NT2/D1 (cell line): Measurements from ENCODE around the gene PAPPA2.

Source experiments
- SUZ12 ChIP-seq: IDR thresholded peaks from 2 replicates; pipeline ENCODE4 v1.6.1; 2011; ENCODE audit not compliant: insufficient read length, insufficient read depth; ENCODE audit errors: extremely low read depth
- YY1 ChIP-seq: IDR thresholded peaks from 2 replicates; pipeline ENCODE4 v1.6.1; 2011; ENCODE audit not compliant: insufficient read length, insufficient read depth
- ZNF274 ChIP-seq: IDR thresholded peaks from 2 replicates; pipeline ENCODE4 v1.6.1; 2011; ENCODE audit warnings: mild to moderate bottlenecking, low read depth, low read length

DNA sequence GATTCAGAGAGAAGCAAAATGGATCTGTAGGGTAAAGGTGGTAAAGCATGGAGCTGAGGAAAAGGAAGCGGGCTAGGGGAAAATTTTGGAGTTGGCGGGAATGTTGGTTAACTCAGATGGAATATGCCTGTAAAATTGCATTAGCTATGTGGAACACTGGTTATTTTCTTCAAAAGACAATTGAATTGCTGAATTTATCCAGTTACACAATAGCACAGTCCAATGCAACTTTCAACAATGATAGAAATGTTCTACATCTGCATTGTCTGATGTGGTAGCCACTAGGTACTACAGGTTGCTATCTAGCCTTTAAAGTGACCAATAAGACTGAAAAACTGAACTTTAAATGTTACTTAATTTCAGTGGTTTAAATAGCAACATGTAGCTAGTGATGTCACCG, 386.3 kb downstream of the PAPPA2 start:
- TF ChIP-seq SUZ12 (no peak), YY1 (no peak), ZNF274 (no peak)
